Measurements from ENCODE around the gene IL17REL. TPM values are rescaled to one million over a fixed set of nuclear protein-coding genes. Genes with fewer than 3 reads are reported as not detected.

The IL17REL gene
- polyA plus RNA-seq, 3 donors, result not detected

DNA sequence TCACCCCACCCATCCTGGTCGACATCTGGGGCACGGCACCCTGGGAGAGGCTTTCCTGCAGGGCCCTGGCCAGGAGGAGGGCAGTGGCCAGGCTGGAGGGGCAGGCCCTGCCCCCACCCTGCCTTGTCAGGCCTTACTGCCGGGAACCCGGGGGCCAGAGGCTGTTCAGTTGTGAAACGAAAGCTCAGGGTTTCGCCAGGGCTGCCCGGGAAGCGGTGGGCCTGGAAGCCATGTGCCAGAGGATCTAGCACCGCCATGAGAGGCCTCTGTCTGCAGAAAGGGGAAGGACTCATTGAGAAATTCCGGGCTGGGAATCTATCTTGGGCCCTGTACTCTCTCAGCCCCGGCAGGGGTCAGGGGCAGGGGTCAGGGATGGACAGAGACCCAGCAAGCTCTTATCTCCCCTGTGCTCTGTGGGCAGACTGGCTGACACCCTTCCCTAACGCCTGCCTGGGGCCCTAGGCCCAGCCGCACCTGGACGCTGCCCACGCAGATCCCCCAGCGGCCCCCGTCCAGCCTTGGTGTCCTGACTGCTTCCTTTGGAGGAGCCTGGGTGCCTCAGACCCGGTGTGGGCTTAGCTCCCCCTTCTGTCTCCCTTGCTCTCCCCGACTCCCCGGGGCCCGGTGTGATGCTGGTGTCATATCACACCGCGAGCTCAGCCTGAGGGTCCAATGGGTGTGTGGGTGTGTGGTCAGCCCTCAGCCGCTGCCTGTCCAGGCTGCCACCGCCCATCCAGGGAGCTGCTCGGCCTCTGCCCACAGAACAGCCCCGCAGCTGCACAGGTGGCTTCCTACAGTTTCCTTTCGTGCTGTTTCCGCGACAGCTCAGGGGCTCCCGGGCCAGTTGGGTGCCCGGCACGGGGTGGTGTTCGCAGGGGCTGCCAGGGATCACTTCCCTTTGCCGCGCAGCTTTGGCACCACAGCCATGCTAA, 45.5 kb downstream of the IL17REL start:
- Mint-ChIP-seq H3K4me3 (peak overlapping the region; percentile 78 to 81), H3K4me1 (peaks cover 64% of the 10 kb centered on the region), H3K36me3 (peaks cover 21 to 27% of the 10 kb centered on the region in 2 donors), H3K27ac (peak overlapping the region; percentile 91 to 94 (median 93)), H3K27me3 (ENCODE audit: low read depth in 3 of 3) (peaks cover 0 to 5% (median 0%) of the 10 kb centered on the region in 3 donors), H3K9me3 (no peaks in the 10 kb centered on the region)
- 7% methylated on average over 31 of the region's 36 CpGs for WGBS (ENCODE audit: insufficient coverage)
- H3K4me2 ChIP-seq (replicated peaks; ENCODE audit: extremely low read depth, low read length, poor library complexity, severe bottlenecking), result peak overlapping the region; percentile 88
- H2AFZ ChIP-seq (ENCODE audit: insufficient read depth, low read depth, low read length, poor library complexity, severe bottlenecking), result no peak overlapping the region
- no peaks in the 10 kb centered on the region for H3K9me3 ChIP-seq (replicated peaks in 1 of 2; ENCODE audit: control insufficient read depth in 1 of 2, insufficient read depth in 1 of 2, low read length in 2 of 2)
- TF ChIP-seq, protein P1, sequence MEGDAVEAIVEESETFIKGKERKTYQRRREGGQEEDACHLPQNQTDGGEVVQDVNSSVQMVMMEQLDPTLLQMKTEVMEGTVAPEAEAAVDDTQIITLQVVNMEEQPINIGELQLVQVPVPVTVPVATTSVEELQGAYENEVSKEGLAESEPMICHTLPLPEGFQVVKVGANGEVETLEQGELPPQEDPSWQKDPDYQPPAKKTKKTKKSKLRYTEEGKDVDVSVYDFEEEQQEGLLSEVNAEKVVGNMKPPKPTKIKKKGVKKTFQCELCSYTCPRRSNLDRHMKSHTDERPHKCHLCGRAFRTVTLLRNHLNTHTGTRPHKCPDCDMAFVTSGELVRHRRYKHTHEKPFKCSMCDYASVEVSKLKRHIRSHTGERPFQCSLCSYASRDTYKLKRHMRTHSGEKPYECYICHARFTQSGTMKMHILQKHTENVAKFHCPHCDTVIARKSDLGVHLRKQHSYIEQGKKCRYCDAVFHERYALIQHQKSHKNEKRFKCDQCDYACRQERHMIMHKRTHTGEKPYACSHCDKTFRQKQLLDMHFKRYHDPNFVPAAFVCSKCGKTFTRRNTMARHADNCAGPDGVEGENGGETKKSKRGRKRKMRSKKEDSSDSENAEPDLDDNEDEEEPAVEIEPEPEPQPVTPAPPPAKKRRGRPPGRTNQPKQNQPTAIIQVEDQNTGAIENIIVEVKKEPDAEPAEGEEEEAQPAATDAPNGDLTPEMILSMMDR (IDR thresholded peaks at IDR 0.05), result no peak
- H3K36me3 ChIP-seq (replicated peaks in 1 of 2; ENCODE audit: control insufficient read depth in 1 of 2, insufficient read depth in 2 of 2, low read length in 2 of 2), result peaks cover 26 to 27% of the 10 kb centered on the region in 2 donors
- peak overlapping the region; percentile 67 for H3K9ac ChIP-seq (ENCODE audit: insufficient read depth, low read length, poor library complexity, severe bottlenecking)
- H3K27ac ChIP-seq (ENCODE audit: low read depth in 1 of 2, low read length in 2 of 2), result peak overlapping the region; percentile 91 to 92
- H4K20me1 ChIP-seq (ENCODE audit: insufficient read depth, low read length), result peaks cover 63% of the 10 kb centered on the region
- intact Hi-C loops (cut with micrococcal nuclease), result loop anchor here in 1 of 2 donors (10.0 kb wide), 1 partner anchor 338 kb away; the partner anchor contains the start of gene PLXNB2
- H3K27me3 ChIP-seq (ENCODE audit: control insufficient read depth in 2 of 2, insufficient read depth in 2 of 2, low read length in 2 of 2), result peaks cover 0 to 6% of the 10 kb centered on the region in 2 donors
- peak; percentile 88 to 94 (median 92) for DNase-seq
- peaks cover 30% of the 10 kb centered on the region for H3K79me2 ChIP-seq (ENCODE audit: insufficient read depth, low read length)
- peak overlapping the region; percentile 1 to 69 (median 20) for H3K4me3 ChIP-seq (replicated peaks in 1 of 3; ENCODE audit: low read depth in 2 of 3, low read length in 3 of 3)
- peaks cover 83 to 92% of the 10 kb centered on the region in 2 donors for H3K4me1 ChIP-seq (ENCODE audit: control insufficient read depth in 1 of 2, insufficient read depth in 2 of 2, low read length in 2 of 2)

DNA sequence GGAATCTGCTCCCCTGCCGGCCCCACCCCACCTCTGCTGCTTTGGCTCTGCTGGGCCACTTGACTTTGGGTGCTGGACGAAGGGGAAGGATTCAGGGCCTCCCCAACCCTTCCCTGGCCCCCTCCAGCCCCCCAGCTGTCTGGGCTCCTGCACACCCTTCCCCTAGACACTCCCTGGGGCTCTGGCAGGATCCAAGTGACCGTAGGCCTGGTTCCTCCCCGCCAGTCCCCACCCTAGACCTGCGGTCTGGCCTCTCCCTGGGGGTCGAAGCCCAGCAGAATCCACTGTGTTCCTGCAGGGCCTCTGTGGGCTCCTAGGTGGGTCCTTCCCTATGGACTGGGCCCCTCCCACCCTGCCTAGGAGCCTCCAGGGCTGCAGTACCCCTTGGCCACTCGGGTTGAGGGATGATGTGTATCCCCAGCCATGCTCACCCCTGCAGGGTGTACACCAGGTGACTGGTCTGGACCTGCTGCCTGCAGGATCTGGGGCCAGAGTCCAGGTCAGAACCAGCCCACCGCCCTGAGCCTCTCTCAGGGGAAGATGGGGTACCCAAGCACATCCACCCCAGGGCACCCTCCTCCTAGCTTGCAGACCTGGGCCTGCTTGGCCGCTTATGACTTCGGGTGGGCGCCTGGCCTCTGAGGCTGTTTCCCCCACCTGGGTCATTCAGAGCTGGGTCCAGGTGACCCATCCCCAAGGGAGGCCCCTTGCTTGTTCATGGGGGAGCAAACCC, 46.4 kb downstream of the IL17REL start:
- H3K27me3 ChIP-seq (ENCODE audit: control insufficient read depth in 2 of 2, insufficient read depth in 2 of 2, low read length in 2 of 2), result no peaks in the 10 kb centered on the region
- intact Hi-C loops (cut with micrococcal nuclease), result loop anchor here in 1 of 2 donors (10.0 kb wide), 1 partner anchor 339 kb away; the partner anchor contains the start of gene PLXNB2
- H3K36me3 ChIP-seq (replicated peaks in 1 of 2; ENCODE audit: control insufficient read depth in 1 of 2, insufficient read depth in 2 of 2, low read length in 2 of 2), result peaks cover 26 to 27% of the 10 kb centered on the region in 2 donors
- peak in 2 of 3 donors; percentile 29 to 37 for DNase-seq
- H3K4me3 ChIP-seq (replicated peaks in 1 of 3; ENCODE audit: low read depth in 2 of 3, low read length in 3 of 3), result peak overlapping the region in 1 of 3 experiments; percentile 69
- Mint-ChIP-seq H3K36me3 (peaks cover 21 to 32% of the 10 kb centered on the region in 2 donors), H3K4me3 (peak overlapping the region; percentile 49 to 81), H3K4me1 (peaks cover 64% of the 10 kb centered on the region), H3K9me3 (no peaks in the 10 kb centered on the region), H3K27me3 (ENCODE audit: low read depth in 3 of 3) (peaks cover 0 to 5% (median 0%) of the 10 kb centered on the region in 3 donors), H3K27ac (peak overlapping the region; percentile 86 to 94 (median 92))
- peaks cover 77 to 84% of the 10 kb centered on the region in 2 donors for H3K4me1 ChIP-seq (ENCODE audit: control insufficient read depth in 1 of 2, insufficient read depth in 2 of 2, low read length in 2 of 2)
- peak overlapping the region; percentile 88 for H3K4me2 ChIP-seq (replicated peaks; ENCODE audit: extremely low read depth, low read length, poor library complexity, severe bottlenecking)
- H3K79me2 ChIP-seq (ENCODE audit: insufficient read depth, low read length), result peaks cover 39% of the 10 kb centered on the region
- H3K9me3 ChIP-seq (replicated peaks in 1 of 2; ENCODE audit: control insufficient read depth in 1 of 2, insufficient read depth in 1 of 2, low read length in 2 of 2), result no peaks in the 10 kb centered on the region
- H2AFZ ChIP-seq (ENCODE audit: insufficient read depth, low read depth, low read length, poor library complexity, severe bottlenecking), result no peak overlapping the region
- 66% methylated on average over 9 of the region's 11 CpGs for WGBS (ENCODE audit: insufficient coverage)
- peak overlapping the region; percentile 91 to 92 for H3K27ac ChIP-seq (ENCODE audit: low read depth in 1 of 2, low read length in 2 of 2)
- peak overlapping the region; percentile 67 for H3K9ac ChIP-seq (ENCODE audit: insufficient read depth, low read length, poor library complexity, severe bottlenecking)
- TF ChIP-seq, protein P1 (IDR thresholded peaks at IDR 0.05), result no peak
- peaks cover 71% of the 10 kb centered on the region for H4K20me1 ChIP-seq (ENCODE audit: insufficient read depth, low read length)

Measured in CD14-positive monocyte (primary cell).